Measurements from ENCODE around the gene FCSK. TPM values are rescaled to one million over a fixed set of nuclear protein-coding genes. Genes with fewer than 3 reads are reported as not detected.

The FCSK gene
- polyA plus RNA-seq, 1 donor from 2014 or later = 10.7 TPM

- H3K4me3 ChIP-seq (ENCODE audit: low read length) = no peak overlapping the region
- H3K36me3 ChIP-seq (ENCODE audit: insufficient read depth, low read length) = no peaks in the 10 kb centered on the region
- H3K9ac ChIP-seq (ENCODE audit: low read length) = no peak overlapping the region
- no peaks in the 10 kb centered on the region for H4K20me1 ChIP-seq (ENCODE audit: insufficient read depth)
- H2AFZ ChIP-seq (ENCODE audit: low read depth, low read length) = no peak overlapping the region
- TF ChIP-seq TAF1 (IDR thresholded peaks at IDR 0.05; ENCODE audit: low read depth) = no peak
- no peak for TF ChIP-seq MXI1 (conservative IDR thresholded peaks at IDR 0.05; ENCODE audit: poor library complexity, severe bottlenecking)
- no peak for TF ChIP-seq EZH2 (IDR thresholded peaks at IDR 0.05; ENCODE audit: borderline replicate concordance, insufficient read depth, low read length, poor library complexity, severe bottlenecking)
- no peak for TF ChIP-seq EP300 (conservative IDR thresholded peaks at IDR 0.05; ENCODE audit: poor library complexity, severe bottlenecking)
- no peaks in the 10 kb centered on the region for H3K79me2 ChIP-seq (replicated peaks; ENCODE audit: insufficient read depth, low read length)
- H3F3A ChIP-seq (ENCODE audit: insufficient read depth, low read length, poor library complexity, severe bottlenecking) = no peaks in the 10 kb centered on the region
- H3K9me2 ChIP-seq (ENCODE audit: insufficient read depth, low read length) = no peaks in the 10 kb centered on the region
- no peaks in the 10 kb centered on the region for H3K27me3 ChIP-seq (ENCODE audit: insufficient read depth, low read depth, low read length)
- no peak overlapping the region for H3K4me2 ChIP-seq (ENCODE audit: low read length)
- no peak overlapping the region for H3K27ac ChIP-seq (ENCODE audit: low read length)
- no peaks in the 10 kb centered on the region for H3K9me3 ChIP-seq (ENCODE audit: low read length)
Observed at GRCh38 chr16:70470141-70470926, 15.9 kb downstream of the FCSK start.

GRCh38 chr16:70470927-70471341, 16.5 kb downstream of the FCSK start:
- Histone ChIP-seq H3K36me3 (ENCODE audit: insufficient read depth, low read length) (no peaks in the 10 kb centered on the region), H2AFZ (ENCODE audit: low read depth, low read length) (no peak overlapping the region), H3K9ac (ENCODE audit: low read length) (no peak overlapping the region), H3F3A (ENCODE audit: insufficient read depth, low read length, poor library complexity, severe bottlenecking) (no peaks in the 10 kb centered on the region), H3K27ac (ENCODE audit: low read length) (no peak overlapping the region), H3K9me2 (ENCODE audit: insufficient read depth, low read length) (no peaks in the 10 kb centered on the region), H3K79me2 (replicated peaks; ENCODE audit: insufficient read depth, low read length) (no peaks in the 10 kb centered on the region), H4K20me1 (ENCODE audit: insufficient read depth) (no peaks in the 10 kb centered on the region), H3K27me3 (ENCODE audit: insufficient read depth, low read depth, low read length) (no peaks in the 10 kb centered on the region), H3K4me3 (ENCODE audit: low read length) (no peak overlapping the region), H3K4me2 (ENCODE audit: low read length) (no peak overlapping the region), H3K9me3 (ENCODE audit: low read length) (no peaks in the 10 kb centered on the region)
- TF ChIP-seq EZH2 (IDR thresholded peaks at IDR 0.05; ENCODE audit: borderline replicate concordance, insufficient read depth, low read length, poor library complexity, severe bottlenecking) (no peak), EP300 (conservative IDR thresholded peaks at IDR 0.05; ENCODE audit: poor library complexity, severe bottlenecking) (no peak), REST (IDR thresholded peaks at IDR 0.05; ENCODE audit: borderline replicate concordance) (no peak), CTCF (IDR thresholded peaks at IDR 0.05; ENCODE audit: poor library complexity, severe bottlenecking) (no peak), TAF1 (IDR thresholded peaks at IDR 0.05; ENCODE audit: low read depth) (no peak), SMC3 (conservative IDR thresholded peaks at IDR 0.05; ENCODE audit: poor library complexity) (no peak)
